MM.1S (cell line): ENCODE measurements around the gene EPHA7.

Experiments
- CTCF ChIP-seq: fragments of 300-600 bp; sonication (generic); IDR thresholded peaks from 2 replicates; pipeline ENCODE4 v1.5.1; 2016; ENCODE audit warnings: antibody characterized with exemption, low read length, mixed read lengths
- EZH2 ChIP-seq: fragments of 300-600 bp; sonication (generic); optimal IDR thresholded peaks from 2 replicates; pipeline ENCODE3; 2017; ENCODE audit warnings: low read depth, mild to moderate bottlenecking, antibody characterized with exemption, low read length, mixed read lengths
- EZH2phosphoT487 ChIP-seq: fragments of 300-600 bp; sonication (generic); IDR thresholded peaks from 2 replicates; pipeline ENCODE4 v1.6.1; 2018; ENCODE audit warnings: antibody characterized with exemption, low read length

- TF ChIP-seq CTCF (no peak), EZH2 (no peak), EZH2phosphoT487 (no peak)
These were observed 77.3 kb downstream of the EPHA7 start for GRCh38 chr6:93341900-93342613.
